Aorta (tissue), 5 donors: ENCODE results near the gene AHCY. TPM values are rescaled to one million over a fixed set of nuclear protein-coding genes. Genes with fewer than 3 reads are reported as not detected.
A peak's percentile ranks its signal among the peaks of the same experiment; 100 is the strongest.
"Not testable (repeated sequence)": the region's sequence is repeated elsewhere in the genome, so short reads cannot be mapped to it uniquely, and the experiment has no call there.

Source experiments
- ATAC-seq: fragments of 200-7000 bp; cut with Tn5 transposase; one replicate; pipeline ENCODE4 v1.9.1; 2022; ENCODE audit warnings: moderate library complexity; ENCODE audit not compliant: low FRiP score
- DNase-seq, 2 donors: peaks; one replicate each; pipeline ENCODE4 v3.0.0-alpha.2; 2020
- H3K27ac ChIP-seq, 2 donors: one replicate each; pipeline ENCODE4 v1.5.1; 2013; ENCODE audit warnings: low read length in 2 of 2, mild to moderate bottlenecking in 2 of 2, moderate library complexity in 2 of 2, control low read depth in 1 of 2, inconsistent platforms in 1 of 2, low read depth in 1 of 2
- H3K27me3 ChIP-seq, 2 donors: one replicate each; pipeline ENCODE4 v1.6.1; 2013; ENCODE audit warnings: control low read depth in 1 of 2, low read length in 1 of 2, mild to moderate bottlenecking in 1 of 2, moderate library complexity in 1 of 2; ENCODE audit not compliant: insufficient read depth in 2 of 2, control insufficient read depth in 1 of 2
- H3K36me3 ChIP-seq, 2 donors: one replicate each; pipeline ENCODE4 v1.6.1; 2013; ENCODE audit warnings: control low read depth in 1 of 2, low read length in 1 of 2, mild to moderate bottlenecking in 1 of 2; ENCODE audit not compliant: insufficient read depth in 2 of 2, control insufficient read depth in 1 of 2
- H3K4me1 ChIP-seq, 2 donors: one replicate each; pipeline ENCODE4 v1.6.1; 2013; ENCODE audit warnings: low read length in 2 of 2, control low read depth in 1 of 2, mild to moderate bottlenecking in 1 of 2, moderate library complexity in 1 of 2; ENCODE audit not compliant: insufficient read depth in 2 of 2, control insufficient read depth in 1 of 2
- H3K4me3 ChIP-seq, 2 donors: one replicate each; pipeline ENCODE4 v1.5.1; 2013; ENCODE audit warnings: low read length in 2 of 2, control low read depth in 1 of 2, mild to moderate bottlenecking in 1 of 2
- H3K9me3 ChIP-seq: one replicate; pipeline ENCODE4 v1.6.1; 2013; ENCODE audit warnings: mild to moderate bottlenecking, low read length; ENCODE audit not compliant: control insufficient read depth
- WGBS, 2 donors: extraction: QIAGEN DNeasy Blood & Tissue Kit; methylation state at CpG; one replicate each; pipeline ENCODE4 v1.1.7; 2013; 5-methylcytosine and 5-hydroxymethylcytosine counted together
- intact Hi-C, 2 donors: fragments of 100-400 bp; cut with DNase I; formaldehyde crosslinking; loops; one replicate each; pipeline versions ENCODE4 v1.14.2 to v1.15.0; 2022
- polyA plus RNA-seq, 2 donors: library from polyadenylated mRNA; stranded (reverse); fragments of 200-250 nt; gene quantifications; one replicate each; pipeline ENCODE4 v1.2.3, GENCODE V29; 2013
- total RNA-seq, 2 donors: library from RNA; stranded (reverse); fragmentation: NEBNext Ultra II Directional; extraction: Animal tissue kit (Norgen Biotek cat#: 25700); gene quantifications; one replicate each; pipeline ENCODE4 v1.2.1, GENCODE V29; 2021
- donor health status: healthy with polysubstance abuse.
- donor health status: Bipolar disorder and iron deficiency.
- donor health status: DM: no; HTN: no; CAD: no.
- donor health status: DM: no; HTN: no; CAD: no.
- donor health status: DM: yes; HTN: yes; CAD: no.

Gene AHCY
- total and polyA plus RNA-seq, 4 donors = 31.8 to 53.0 (median 38.0) TPM

GRCh38 chr20:34330861-34331544, 27.8 kb upstream of the AHCY start:
- H3K27me3 ChIP-seq, ATAC-seq, DNase-seq, H3K4me1 ChIP-seq, intact Hi-C loops, H3K9me3 ChIP-seq, H3K4me3 ChIP-seq, H3K36me3 ChIP-seq, H3K27ac ChIP-seq: not testable (repeated sequence)
- 89 to 93% methylated on average over 15 of the region's 15 CpGs for WGBS, 2 donors

GRCh38 chr20:34328928-34329677, 25.9 kb upstream of the AHCY start:
- ATAC-seq (no peak), DNase-seq (no peak)
- intact Hi-C loops = no loop called here
- Histone ChIP-seq H3K4me3 (no peak overlapping the region), H3K36me3 (no peaks in the 10 kb centered on the region), H3K27me3 (no peaks in the 10 kb centered on the region), H3K9me3 (no peaks in the 10 kb centered on the region), H3K27ac (no peak overlapping the region), H3K4me1 (no peaks in the 10 kb centered on the region)
- 86 to 88% methylated on average over 9 of the region's 9 CpGs for WGBS, 2 donors

- H3K4me1 ChIP-seq, H3K27me3 ChIP-seq, intact Hi-C loops, H3K36me3 ChIP-seq, H3K27ac ChIP-seq, H3K9me3 ChIP-seq, ATAC-seq, H3K4me3 ChIP-seq: not testable (repeated sequence)
- peak in 1 of 2 donors; percentile 2 for DNase-seq
- WGBS, 2 donors = 90 to 92% methylated on average over 4 of the region's 4 CpGs
Measured at GRCh38 chr20:34328207-34328606, 25.1 kb upstream of the AHCY start.

GRCh38 chr20:34324541-34324940, 21.4 kb upstream of the AHCY start:
- Histone ChIP-seq H3K27ac (no peak overlapping the region), H3K36me3 (no peaks in the 10 kb centered on the region), H3K9me3 (no peaks in the 10 kb centered on the region), H3K27me3 (no peaks in the 10 kb centered on the region), H3K4me3 (no peak overlapping the region), H3K4me1 (no peaks in the 10 kb centered on the region)
- WGBS, 2 donors = 25 to 36% methylated on average over 2 of the region's 2 CpGs
- intact Hi-C loops = no loop called here
- peak in 1 of 2 donors; percentile 3 for DNase-seq
- no peak for ATAC-seq

GRCh38 chr20:34322267-34323105, 19.3 kb upstream of the AHCY start:
- H3K36me3 ChIP-seq = no peaks in the 10 kb centered on the region
- no peaks in the 10 kb centered on the region for H3K4me1 ChIP-seq
- H3K4me3 ChIP-seq = no peak overlapping the region
- ATAC-seq (no peak), DNase-seq (peak in 1 of 2 donors; percentile 5)
- WGBS, 2 donors = 69 to 72% methylated on average over 9 of the region's 9 CpGs
- H3K27me3 ChIP-seq = no peaks in the 10 kb centered on the region
- no peaks in the 10 kb centered on the region for H3K9me3 ChIP-seq
- intact Hi-C loops = no loop called here
- H3K27ac ChIP-seq = no peak overlapping the region

GRCh38 chr20:34320861-34321260, 17.7 kb upstream of the AHCY start:
- no peak overlapping the region for H3K27ac ChIP-seq
- H3K4me3 ChIP-seq = no peak overlapping the region
- no peaks in the 10 kb centered on the region for H3K9me3 ChIP-seq
- WGBS, 2 donors = 61 to 62% methylated on average over 3 of the region's 3 CpGs
- intact Hi-C loops = no loop called here
- no peaks in the 10 kb centered on the region for H3K27me3 ChIP-seq
- DNase-seq (peak in 1 of 2 donors; percentile 4), ATAC-seq (no peak)
- no peaks in the 10 kb centered on the region for H3K4me1 ChIP-seq
- no peaks in the 10 kb centered on the region for H3K36me3 ChIP-seq

GRCh38 chr20:34318609-34319443, 15.7 kb upstream of the AHCY start:
- intact Hi-C loops = loop anchor here (10.0 kb wide), 3 partner anchors 116 to 436 kb away; no protein-coding TSS in a partner anchor
- Histone ChIP-seq H3K27me3 (no peaks in the 10 kb centered on the region), H3K27ac (no peak overlapping the region), H3K36me3 (no peaks in the 10 kb centered on the region), H3K9me3 (no peaks in the 10 kb centered on the region), H3K4me1 (no peaks in the 10 kb centered on the region), H3K4me3 (no peak overlapping the region)
- DNase-seq = no peak
- ATAC-seq = no peak
- 81 to 87% methylated on average over 4 of the region's 4 CpGs for WGBS, 2 donors
